WTC11 (cell line): ENCODE results near the gene SLC9A7. TPM values are rescaled to one million over a fixed set of nuclear protein-coding genes. Genes with fewer than 3 reads are reported as not detected.

Experiments used
- ATAC-seq: fragments of 200-7000 bp; cut with Tn5 transposase; 2 replicates; pipeline ENCODE4 v1.10.0; 2021; ENCODE audit warnings: mild to moderate bottlenecking, moderate library complexity
- CTCF ChIA-PET: fragments of 300-600 bp; sonication (Branson Sonifier 250); formaldehyde crosslinking; loops from one replicate; lab custom pipeline; 2021; ENCODE audit warnings: antibody characterized with exemption; lab: Charles Lee
- POLR2A ChIA-PET: fragments of 350-600 bp; sonication (Branson Sonifier 250); formaldehyde crosslinking; loops from one replicate; lab custom pipeline; 2021; ENCODE audit warnings: antibody characterized with exemption; lab: Charles Lee
- DNase-seq: peaks from one replicate; pipeline ENCODE4 v3.0.0; 2021; ENCODE audit warnings: low spot score
- H3K27ac Mint-ChIP-seq: 2 replicates; pipeline ENCODE4 v1.8.0; 2021; ENCODE audit warnings: mixed read lengths
- H3K27me3 Mint-ChIP-seq: 2 replicates; pipeline ENCODE4 v1.8.0; 2021; ENCODE audit warnings: low read depth, mild to moderate bottlenecking, moderate library complexity, mixed read lengths
- H3K36me3 Mint-ChIP-seq: 2 replicates; pipeline ENCODE4 v1.8.0; 2021; ENCODE audit warnings: mixed read lengths
- H3K4me1 Mint-ChIP-seq: 2 replicates; pipeline ENCODE4 v1.8.0; 2022; ENCODE audit warnings: mixed read lengths
- H3K4me3 Mint-ChIP-seq: 2 replicates; pipeline ENCODE4 v1.8.0; 2021; ENCODE audit warnings: mild to moderate bottlenecking, moderate library complexity, mixed read lengths
- H3K9me3 Mint-ChIP-seq: 2 replicates; pipeline ENCODE4 v1.8.0; 2021; ENCODE audit warnings: mixed read lengths
- CBFB ChIP-seq: sonication (generic); formaldehyde crosslinking; IDR thresholded peaks from 2 replicates; pipeline ENCODE4 v1.8.1; 2022; ENCODE audit warnings: mild to moderate bottlenecking, low read depth, missing genetic modification reagents
- FOXJ3 ChIP-seq: sonication (generic); formaldehyde crosslinking; IDR thresholded peaks from 2 replicates; pipeline ENCODE4 v1.9.0; 2021; ENCODE audit warnings: missing genetic modification reagents, mild to moderate bottlenecking, borderline replicate concordance
- FOXP1 ChIP-seq: sonication (generic); formaldehyde crosslinking; IDR thresholded peaks from 2 replicates; pipeline ENCODE4 v1.8.0; 2022; ENCODE audit warnings: missing genetic modification reagents, mild to moderate bottlenecking, moderate library complexity, borderline replicate concordance
- HMGA2 ChIP-seq: fragments of 250-450 bp; sonication (Bioruptor Pico); IDR thresholded peaks from 2 replicates; pipeline ENCODE4 v1.4.0; 2021; ENCODE audit warnings: mild to moderate bottlenecking, moderate library complexity
- IRF2 ChIP-seq: sonication (generic); formaldehyde crosslinking; IDR thresholded peaks from 2 replicates; pipeline ENCODE4 v1.8.0; 2022; ENCODE audit warnings: low read depth, missing genetic modification reagents, borderline replicate concordance
- JAZF1 ChIP-seq: fragments of 250-450 bp; sonication (Bioruptor Pico); IDR thresholded peaks from 2 replicates; pipeline ENCODE4 v1.9.0; 2021; ENCODE audit warnings: moderate library complexity, mild to moderate bottlenecking, inconsistent platforms
- JUN ChIP-seq: sonication (generic); formaldehyde crosslinking; IDR thresholded peaks from 2 replicates; pipeline ENCODE4 v1.8.0; 2023; ENCODE audit warnings: mild to moderate bottlenecking, missing genetic modification reagents
- NFYB ChIP-seq: sonication (generic); formaldehyde crosslinking; conservative IDR thresholded peaks from 2 replicates; pipeline ENCODE4 v1.8.0; 2022; ENCODE audit warnings: low read depth, missing genetic modification reagents
- NR2C2 ChIP-seq: sonication (generic); formaldehyde crosslinking; IDR thresholded peaks from 2 replicates; pipeline ENCODE4 v1.8.0; 2022; ENCODE audit warnings: mild to moderate bottlenecking, missing genetic modification reagents
- OVOL2 ChIP-seq: fragments of 250-450 bp; sonication (Bioruptor Pico); IDR thresholded peaks from 2 replicates; pipeline ENCODE4 v1.9.0; 2021; ENCODE audit warnings: mild to moderate bottlenecking, borderline replicate concordance
- PREB ChIP-seq: sonication (generic); formaldehyde crosslinking; IDR thresholded peaks from 2 replicates; pipeline ENCODE4 v1.8.1; 2022; ENCODE audit warnings: mild to moderate bottlenecking, missing genetic modification reagents, moderate library complexity, borderline replicate concordance
- SOX15 ChIP-seq: fragments of 250-450 bp; sonication (Bioruptor Pico); IDR thresholded peaks from 2 replicates; pipeline ENCODE4 v1.9.0; 2021; ENCODE audit warnings: mild to moderate bottlenecking
- ZNF138 ChIP-seq: sonication (generic); formaldehyde crosslinking; conservative IDR thresholded peaks from 2 replicates; pipeline ENCODE4 v1.8.1; 2022; ENCODE audit warnings: mild to moderate bottlenecking, moderate library complexity, missing genetic modification reagents
- ZNF671 ChIP-seq: fragments of 250-450 bp; sonication (Bioruptor Pico); IDR thresholded peaks from 2 replicates; pipeline ENCODE4 v1.8.0; 2021; ENCODE audit warnings: mild to moderate bottlenecking
- total RNA-seq: library from RNA; stranded (reverse); gene quantifications from 3 replicates; pipeline ENCODE4 v1.2.3, GENCODE V29; 2021
- TF ChIP-seq, protein P1 (sequence below): sonication (generic); formaldehyde crosslinking; IDR thresholded peaks from 2 replicates; pipeline ENCODE4 v1.8.0; 2022; ENCODE audit warnings: missing genetic modification reagents
- TF ChIP-seq, protein P2 (sequence below): sonication (generic); formaldehyde crosslinking; conservative IDR thresholded peaks from 2 replicates; pipeline ENCODE4 v1.8.1; 2022; ENCODE audit warnings: mild to moderate bottlenecking, missing genetic modification reagents
- TF ChIP-seq, protein P3 (sequence below): sonication (generic); formaldehyde crosslinking; IDR thresholded peaks from 2 replicates; pipeline ENCODE4 v1.8.1; 2022; ENCODE audit warnings: low read depth, mild to moderate bottlenecking, moderate library complexity, missing genetic modification reagents, borderline replicate concordance
- TF ChIP-seq, protein P4 (sequence below): sonication (generic); formaldehyde crosslinking; IDR thresholded peaks from 2 replicates; pipeline ENCODE4 v1.8.0; 2022; ENCODE audit warnings: mild to moderate bottlenecking, missing genetic modification reagents

The SLC9A7 gene
- total RNA-seq, 1 experiment from 2014 or later = 18.0 TPM

DNA sequence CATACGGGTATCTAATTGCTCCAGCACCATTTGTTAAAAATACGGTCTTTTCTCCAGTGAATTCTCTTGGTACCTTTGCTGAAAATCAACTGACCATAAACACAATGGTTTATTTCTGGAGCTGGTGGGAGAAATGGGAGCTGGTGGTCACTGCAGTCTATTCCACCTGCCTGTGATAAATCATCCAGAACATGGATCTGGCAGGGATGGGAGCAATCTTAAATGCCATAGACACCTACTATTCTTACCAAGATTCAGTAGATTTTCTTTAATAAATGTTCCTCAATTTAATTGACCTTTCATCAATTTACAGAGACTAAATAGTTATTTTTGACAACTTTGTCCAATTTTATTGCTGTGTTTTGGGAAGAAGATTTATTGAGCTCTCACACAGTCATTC lies 68.1 kb downstream of the SLC9A7 start:
- ChIA-PET POLR2A (no interaction called here), CTCF (no interaction called here)
- H3K4me1 Mint-ChIP-seq = peaks cover 19% of the 10 kb centered on the region
- no peaks in the 10 kb centered on the region for H3K27me3 Mint-ChIP-seq
- ATAC-seq (no peak), DNase-seq (no peak)
- no peak overlapping the region for H3K4me3 Mint-ChIP-seq
- no peak overlapping the region for H3K27ac Mint-ChIP-seq
- H3K9me3 Mint-ChIP-seq = no peaks in the 10 kb centered on the region
- H3K36me3 Mint-ChIP-seq = no peaks in the 10 kb centered on the region
- TF ChIP-seq OVOL2 (CRISPR knock-in tag) (no peak), PREB (no peak), NFYB (no peak), NR2C2 (no peak), ZNF138 (no peak), JUN (CRISPR knock-in tag) (no peak), SOX15 (CRISPR knock-in tag) (no peak), JAZF1 (CRISPR knock-in tag) (no peak), IRF2 (CRISPR knock-in tag) (no peak), ZNF671 (CRISPR knock-in tag) (no peak)
- TF ChIP-seq, protein P1, sequence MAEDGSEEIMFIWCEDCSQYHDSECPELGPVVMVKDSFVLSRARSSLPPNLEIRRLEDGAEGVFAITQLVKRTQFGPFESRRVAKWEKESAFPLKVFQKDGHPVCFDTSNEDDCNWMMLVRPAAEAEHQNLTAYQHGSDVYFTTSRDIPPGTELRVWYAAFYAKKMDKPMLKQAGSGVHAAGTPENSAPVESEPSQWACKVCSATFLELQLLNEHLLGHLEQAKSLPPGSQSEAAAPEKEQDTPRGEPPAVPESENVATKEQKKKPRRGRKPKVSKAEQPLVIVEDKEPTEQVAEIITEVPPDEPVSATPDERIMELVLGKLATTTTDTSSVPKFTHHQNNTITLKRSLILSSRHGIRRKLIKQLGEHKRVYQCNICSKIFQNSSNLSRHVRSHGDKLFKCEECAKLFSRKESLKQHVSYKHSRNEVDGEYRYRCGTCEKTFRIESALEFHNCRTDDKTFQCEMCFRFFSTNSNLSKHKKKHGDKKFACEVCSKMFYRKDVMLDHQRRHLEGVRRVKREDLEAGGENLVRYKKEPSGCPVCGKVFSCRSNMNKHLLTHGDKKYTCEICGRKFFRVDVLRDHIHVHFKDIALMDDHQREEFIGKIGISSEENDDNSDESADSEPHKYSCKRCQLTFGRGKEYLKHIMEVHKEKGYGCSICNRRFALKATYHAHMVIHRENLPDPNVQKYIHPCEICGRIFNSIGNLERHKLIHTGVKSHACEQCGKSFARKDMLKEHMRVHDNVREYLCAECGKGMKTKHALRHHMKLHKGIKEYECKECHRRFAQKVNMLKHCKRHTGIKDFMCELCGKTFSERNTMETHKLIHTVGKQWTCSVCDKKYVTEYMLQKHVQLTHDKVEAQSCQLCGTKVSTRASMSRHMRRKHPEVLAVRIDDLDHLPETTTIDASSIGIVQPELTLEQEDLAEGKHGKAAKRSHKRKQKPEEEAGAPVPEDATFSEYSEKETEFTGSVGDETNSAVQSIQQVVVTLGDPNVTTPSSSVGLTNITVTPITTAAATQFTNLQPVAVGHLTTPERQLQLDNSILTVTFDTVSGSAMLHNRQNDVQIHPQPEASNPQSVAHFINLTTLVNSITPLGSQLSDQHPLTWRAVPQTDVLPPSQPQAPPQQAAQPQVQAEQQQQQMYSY = no peak
- TF ChIP-seq, protein P2, sequence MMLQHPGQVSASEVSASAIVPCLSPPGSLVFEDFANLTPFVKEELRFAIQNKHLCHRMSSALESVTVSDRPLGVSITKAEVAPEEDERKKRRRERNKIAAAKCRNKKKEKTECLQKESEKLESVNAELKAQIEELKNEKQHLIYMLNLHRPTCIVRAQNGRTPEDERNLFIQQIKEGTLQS (CRISPR knock-in tag) = no peak
- TF ChIP-seq, all 79 proteins: peak for 0

DNA sequence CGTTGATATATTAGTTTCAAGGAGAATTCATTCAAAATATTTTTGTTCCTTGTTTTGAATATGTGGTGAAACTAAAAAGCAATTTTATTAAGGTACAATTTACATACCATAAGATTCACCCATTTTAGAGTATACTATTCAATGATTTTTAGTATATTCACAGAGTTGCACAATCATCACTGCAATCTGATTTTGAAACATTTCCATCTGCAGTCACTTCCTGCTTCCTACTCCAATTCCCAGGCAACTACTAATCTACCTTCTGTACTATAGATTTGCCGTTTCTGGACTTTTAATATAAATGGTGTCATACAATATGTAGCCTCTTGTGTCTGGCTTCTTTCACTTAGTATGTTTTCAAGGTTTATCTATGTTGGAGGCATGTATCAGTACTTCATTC lies 71.3 kb downstream of the SLC9A7 start:
- ChIA-PET POLR2A (no interaction called here), CTCF (no interaction called here)
- Mint-ChIP-seq H3K36me3 (no peaks in the 10 kb centered on the region), H3K4me1 (peaks cover 19% of the 10 kb centered on the region), H3K9me3 (no peaks in the 10 kb centered on the region), H3K27me3 (no peaks in the 10 kb centered on the region), H3K4me3 (no peak overlapping the region), H3K27ac (no peak overlapping the region)
- TF ChIP-seq, protein P3, sequence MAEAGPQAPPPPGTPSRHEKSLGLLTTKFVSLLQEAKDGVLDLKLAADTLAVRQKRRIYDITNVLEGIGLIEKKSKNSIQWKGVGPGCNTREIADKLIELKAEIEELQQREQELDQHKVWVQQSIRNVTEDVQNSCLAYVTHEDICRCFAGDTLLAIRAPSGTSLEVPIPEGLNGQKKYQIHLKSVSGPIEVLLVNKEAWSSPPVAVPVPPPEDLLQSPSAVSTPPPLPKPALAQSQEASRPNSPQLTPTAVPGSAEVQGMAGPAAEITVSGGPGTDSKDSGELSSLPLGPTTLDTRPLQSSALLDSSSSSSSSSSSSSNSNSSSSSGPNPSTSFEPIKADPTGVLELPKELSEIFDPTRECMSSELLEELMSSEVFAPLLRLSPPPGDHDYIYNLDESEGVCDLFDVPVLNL (CRISPR knock-in tag) = no peak
- TF ChIP-seq CBFB (CRISPR knock-in tag) = no peak
- no peak for TF ChIP-seq HMGA2 (CRISPR knock-in tag)
- no peak for TF ChIP-seq FOXJ3
- TF ChIP-seq, protein P4, sequence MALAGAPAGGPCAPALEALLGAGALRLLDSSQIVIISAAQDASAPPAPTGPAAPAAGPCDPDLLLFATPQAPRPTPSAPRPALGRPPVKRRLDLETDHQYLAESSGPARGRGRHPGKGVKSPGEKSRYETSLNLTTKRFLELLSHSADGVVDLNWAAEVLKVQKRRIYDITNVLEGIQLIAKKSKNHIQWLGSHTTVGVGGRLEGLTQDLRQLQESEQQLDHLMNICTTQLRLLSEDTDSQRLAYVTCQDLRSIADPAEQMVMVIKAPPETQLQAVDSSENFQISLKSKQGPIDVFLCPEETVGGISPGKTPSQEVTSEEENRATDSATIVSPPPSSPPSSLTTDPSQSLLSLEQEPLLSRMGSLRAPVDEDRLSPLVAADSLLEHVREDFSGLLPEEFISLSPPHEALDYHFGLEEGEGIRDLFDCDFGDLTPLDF = no peak
- no peak for TF ChIP-seq FOXP1 (CRISPR knock-in tag)
- DNase-seq (no peak), ATAC-seq (no peak)
